ENCODE measurements around the gene DCDC2. TPM values are rescaled to one million over a fixed set of nuclear protein-coding genes. Genes with fewer than 3 reads are reported as not detected.
A peak's percentile ranks its signal among the peaks of the same experiment; 100 is the strongest.
"Not testable (repeated sequence)": the region's sequence is repeated elsewhere in the genome, so short reads cannot be mapped to it uniquely, and the experiment has no call there.

Gene DCDC2
- total and polyA plus RNA-seq, 4 donors = 2.3 to 7.9 (median 2.9) TPM

GRCh38 chr6:24394780-24395437 is 37.0 kb upstream of the DCDC2 start:
- no peak overlapping the region for H3K4me3 ChIP-seq (ENCODE audit: low read depth, low read length)
- H3K27ac ChIP-seq (ENCODE audit: low read depth, low read length) = no peak overlapping the region
- no peak for DNase-seq (ENCODE audit: low read depth in 4 of 6, low spot score in 6 of 6)
- no peaks in the 10 kb centered on the region for H3K9me3 ChIP-seq (ENCODE audit: control insufficient read depth, insufficient read depth, low read length)
- no peaks in the 10 kb centered on the region for H3K4me1 ChIP-seq (ENCODE audit: control insufficient read depth, insufficient read depth, low read length)
- 91% methylated on average over 3 of the region's 4 CpGs for WGBS (ENCODE audit: insufficient coverage)
- H3K36me3 ChIP-seq (ENCODE audit: control insufficient read depth, insufficient read depth, low read length) = no peaks in the 10 kb centered on the region
- H3K27me3 ChIP-seq (ENCODE audit: control insufficient read depth, insufficient read depth, low read length) = no peaks in the 10 kb centered on the region

GRCh38 chr6:24394061-24394779 is 36.4 kb upstream of the DCDC2 start:
- Histone ChIP-seq H3K27me3 (ENCODE audit: control insufficient read depth, insufficient read depth, low read length) (no peaks in the 10 kb centered on the region), H3K4me3 (ENCODE audit: low read depth, low read length) (no peak overlapping the region), H3K4me1 (ENCODE audit: control insufficient read depth, insufficient read depth, low read length) (peaks cover under 1% of the 10 kb centered on the region), H3K36me3 (ENCODE audit: control insufficient read depth, insufficient read depth, low read length) (no peaks in the 10 kb centered on the region), H3K27ac (ENCODE audit: low read depth, low read length) (no peak overlapping the region), H3K9me3 (ENCODE audit: control insufficient read depth, insufficient read depth, low read length) (no peaks in the 10 kb centered on the region)
- no peak for DNase-seq (ENCODE audit: low read depth in 4 of 6, low spot score in 6 of 6)
- WGBS (ENCODE audit: insufficient coverage) = 100% methylated on average over 1 of the region's 2 CpGs

- no peaks in the 10 kb centered on the region for H3K27me3 ChIP-seq (ENCODE audit: control insufficient read depth, insufficient read depth, low read length)
- H3K4me1 ChIP-seq (ENCODE audit: control insufficient read depth, insufficient read depth, low read length) = peaks cover 4% of the 10 kb centered on the region
- no peak for DNase-seq (ENCODE audit: low read depth in 4 of 6, low spot score in 6 of 6)
- H3K9me3 ChIP-seq (ENCODE audit: control insufficient read depth, insufficient read depth, low read length) = no peaks in the 10 kb centered on the region
- no peak overlapping the region for H3K4me3 ChIP-seq (ENCODE audit: low read depth, low read length)
- no CpG with 5 or more reads among the region's 2 CpGs for WGBS (ENCODE audit: insufficient coverage)
- no peak overlapping the region for H3K27ac ChIP-seq (ENCODE audit: low read depth, low read length)
- no peaks in the 10 kb centered on the region for H3K36me3 ChIP-seq (ENCODE audit: control insufficient read depth, insufficient read depth, low read length)
Measured at GRCh38 chr6:24391756-24392405, 34.0 kb upstream of the DCDC2 start.

- Histone ChIP-seq H3K9me3 (ENCODE audit: control insufficient read depth, insufficient read depth, low read length) (no peaks in the 10 kb centered on the region), H3K36me3 (ENCODE audit: control insufficient read depth, insufficient read depth, low read length) (no peaks in the 10 kb centered on the region), H3K4me3 (ENCODE audit: low read depth, low read length) (no peak overlapping the region), H3K27ac (ENCODE audit: low read depth, low read length) (no peak overlapping the region), H3K27me3 (ENCODE audit: control insufficient read depth, insufficient read depth, low read length) (no peaks in the 10 kb centered on the region), H3K4me1 (ENCODE audit: control insufficient read depth, insufficient read depth, low read length) (peaks cover 4% of the 10 kb centered on the region)
- no CpG with 5 or more reads among the region's 2 CpGs for WGBS (ENCODE audit: insufficient coverage)
- DNase-seq (ENCODE audit: low read depth in 4 of 6, low spot score in 6 of 6) = peak in 1 of 6 donors; percentile 12
Measured at GRCh38 chr6:24391208-24391607, 33.3 kb upstream of the DCDC2 start.

GRCh38 chr6:24387818-24388217 is 30.0 kb upstream of the DCDC2 start:
- no peaks in the 10 kb centered on the region for H3K9me3 ChIP-seq (ENCODE audit: control insufficient read depth, insufficient read depth, low read length)
- no CpG with 5 or more reads among the region's 1 CpG for WGBS (ENCODE audit: insufficient coverage)
- H3K27me3 ChIP-seq (ENCODE audit: control insufficient read depth, insufficient read depth, low read length) = no peaks in the 10 kb centered on the region
- no peaks in the 10 kb centered on the region for H3K36me3 ChIP-seq (ENCODE audit: control insufficient read depth, insufficient read depth, low read length)
- H3K27ac ChIP-seq (ENCODE audit: low read depth, low read length) = no peak overlapping the region
- H3K4me3 ChIP-seq (ENCODE audit: low read depth, low read length) = no peak overlapping the region
- no peak for DNase-seq (ENCODE audit: low read depth in 4 of 6, low spot score in 6 of 6)
- H3K4me1 ChIP-seq (ENCODE audit: control insufficient read depth, insufficient read depth, low read length) = peaks cover 4% of the 10 kb centered on the region

GRCh38 chr6:24385536-24386269 is 27.8 kb upstream of the DCDC2 start:
- peaks cover 4% of the 10 kb centered on the region for H3K4me1 ChIP-seq (ENCODE audit: control insufficient read depth, insufficient read depth, low read length)
- H3K36me3 ChIP-seq (ENCODE audit: control insufficient read depth, insufficient read depth, low read length) = no peaks in the 10 kb centered on the region
- no peak overlapping the region for H3K4me3 ChIP-seq (ENCODE audit: low read depth, low read length)
- WGBS (ENCODE audit: insufficient coverage) = 92% methylated on average over 4 of the region's 8 CpGs
- no peak overlapping the region for H3K27ac ChIP-seq (ENCODE audit: low read depth, low read length)
- no peaks in the 10 kb centered on the region for H3K9me3 ChIP-seq (ENCODE audit: control insufficient read depth, insufficient read depth, low read length)
- DNase-seq (ENCODE audit: low read depth in 4 of 6, low spot score in 6 of 6) = no peak
- H3K27me3 ChIP-seq (ENCODE audit: control insufficient read depth, insufficient read depth, low read length) = no peaks in the 10 kb centered on the region

GRCh38 chr6:24384369-24385130 is 26.7 kb upstream of the DCDC2 start:
- not testable (repeated sequence) for H3K4me1 ChIP-seq (ENCODE audit: control insufficient read depth, insufficient read depth, low read length); H3K36me3 ChIP-seq (ENCODE audit: control insufficient read depth, insufficient read depth, low read length); DNase-seq (ENCODE audit: low read depth in 4 of 6, low spot score in 6 of 6); H3K27me3 ChIP-seq (ENCODE audit: control insufficient read depth, insufficient read depth, low read length); H3K4me3 ChIP-seq (ENCODE audit: low read depth, low read length); H3K27ac ChIP-seq (ENCODE audit: low read depth, low read length); H3K9me3 ChIP-seq (ENCODE audit: control insufficient read depth, insufficient read depth, low read length)
- 100% methylated on average over 2 of the region's 5 CpGs for WGBS (ENCODE audit: insufficient coverage)

- H3K9me3 ChIP-seq (ENCODE audit: control insufficient read depth, insufficient read depth, low read length); H3K27ac ChIP-seq (ENCODE audit: low read depth, low read length); DNase-seq (ENCODE audit: low read depth in 4 of 6, low spot score in 6 of 6); H3K36me3 ChIP-seq (ENCODE audit: control insufficient read depth, insufficient read depth, low read length); H3K27me3 ChIP-seq (ENCODE audit: control insufficient read depth, insufficient read depth, low read length); H3K4me3 ChIP-seq (ENCODE audit: low read depth, low read length); H3K4me1 ChIP-seq (ENCODE audit: control insufficient read depth, insufficient read depth, low read length): not testable (repeated sequence)
- 100% methylated on average over 2 of the region's 9 CpGs for WGBS (ENCODE audit: insufficient coverage)
Measured at GRCh38 chr6:24382891-24383494, 25.1 kb upstream of the DCDC2 start.

GRCh38 chr6:24382220-24382540 is 24.3 kb upstream of the DCDC2 start:
- Histone ChIP-seq H3K27me3 (ENCODE audit: control insufficient read depth, insufficient read depth, low read length) (no peaks in the 10 kb centered on the region), H3K4me3 (ENCODE audit: low read depth, low read length) (no peak overlapping the region), H3K4me1 (ENCODE audit: control insufficient read depth, insufficient read depth, low read length) (no peaks in the 10 kb centered on the region), H3K27ac (ENCODE audit: low read depth, low read length) (no peak overlapping the region), H3K9me3 (ENCODE audit: control insufficient read depth, insufficient read depth, low read length) (no peaks in the 10 kb centered on the region), H3K36me3 (ENCODE audit: control insufficient read depth, insufficient read depth, low read length) (no peaks in the 10 kb centered on the region)
- DNase-seq (ENCODE audit: low read depth in 4 of 6, low spot score in 6 of 6) = no peak
- WGBS (ENCODE audit: insufficient coverage) = no CpG with 5 or more reads among the region's 1 CpG

Data from spinal cord (tissue), 10 donors.